Measurements from ENCODE around the gene SH3BP5.

Gene SH3BP5

GRCh38 chr3:15325228-15325627, 7.2 kb downstream of the SH3BP5 start:
- DNase-seq (ENCODE audit: low read depth, low spot score): no peak
- no peak overlapping the region for H3K4me3 ChIP-seq (ENCODE audit: low read depth, low read length)
- ChIA-PET CTCF (interaction anchor here (0.8 to 3.8 kb wide), 4 partner anchors 8 to 57 kb away, joined by 3 to 21 read pairs (median 10); partner anchors contain the start of gene SH3BP5), POLR2A (interaction anchor here (1.6 kb wide), 1 partner anchor 8 kb away, joined by 9 read pairs; no protein-coding TSS in a partner anchor)
- TF ChIP-seq, protein P1, sequence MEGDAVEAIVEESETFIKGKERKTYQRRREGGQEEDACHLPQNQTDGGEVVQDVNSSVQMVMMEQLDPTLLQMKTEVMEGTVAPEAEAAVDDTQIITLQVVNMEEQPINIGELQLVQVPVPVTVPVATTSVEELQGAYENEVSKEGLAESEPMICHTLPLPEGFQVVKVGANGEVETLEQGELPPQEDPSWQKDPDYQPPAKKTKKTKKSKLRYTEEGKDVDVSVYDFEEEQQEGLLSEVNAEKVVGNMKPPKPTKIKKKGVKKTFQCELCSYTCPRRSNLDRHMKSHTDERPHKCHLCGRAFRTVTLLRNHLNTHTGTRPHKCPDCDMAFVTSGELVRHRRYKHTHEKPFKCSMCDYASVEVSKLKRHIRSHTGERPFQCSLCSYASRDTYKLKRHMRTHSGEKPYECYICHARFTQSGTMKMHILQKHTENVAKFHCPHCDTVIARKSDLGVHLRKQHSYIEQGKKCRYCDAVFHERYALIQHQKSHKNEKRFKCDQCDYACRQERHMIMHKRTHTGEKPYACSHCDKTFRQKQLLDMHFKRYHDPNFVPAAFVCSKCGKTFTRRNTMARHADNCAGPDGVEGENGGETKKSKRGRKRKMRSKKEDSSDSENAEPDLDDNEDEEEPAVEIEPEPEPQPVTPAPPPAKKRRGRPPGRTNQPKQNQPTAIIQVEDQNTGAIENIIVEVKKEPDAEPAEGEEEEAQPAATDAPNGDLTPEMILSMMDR (IDR thresholded peaks at IDR 0.05; ENCODE audit: insufficient read depth, low read length, missing control alignments): no peak

- CTCF ChIA-PET: interaction anchor here (0.5 to 3.8 kb wide), 3 partner anchors 9 to 56 kb away, joined by 3 to 21 read pairs (median 16); partner anchors contain the start of gene SH3BP5
- TF ChIP-seq, protein P1 (IDR thresholded peaks at IDR 0.05; ENCODE audit: insufficient read depth, low read length, missing control alignments): no peak
- POLR2A ChIA-PET: no interaction called here
- no peak for DNase-seq (ENCODE audit: low read depth, low spot score)
- no peak overlapping the region for H3K4me3 ChIP-seq (ENCODE audit: low read depth, low read length)
These were observed 8.0 kb downstream of the SH3BP5 start for GRCh38 chr3:15324379-15324808.

DNA sequence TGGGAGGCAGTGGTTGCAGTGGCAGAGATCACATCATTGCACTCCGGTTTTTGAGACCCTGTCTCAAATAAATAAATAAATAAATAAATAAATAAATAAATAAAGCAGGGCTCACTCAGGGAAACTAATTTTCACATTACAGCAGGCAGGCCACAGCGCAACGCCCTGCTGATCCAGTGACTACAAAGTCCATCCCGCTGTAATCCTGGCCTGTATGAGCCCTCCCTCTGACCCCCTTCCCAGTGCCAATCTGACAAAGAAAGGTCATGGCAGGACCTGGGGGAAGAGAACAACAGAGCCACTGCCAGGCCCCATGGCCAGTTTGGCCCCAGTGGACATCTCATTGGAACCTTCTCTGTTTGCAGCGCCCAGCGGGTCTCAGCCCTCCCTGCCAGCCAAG, 9.3 kb downstream of the SH3BP5 start:
- CTCF ChIA-PET: interaction anchor here (1.8 to 3.8 kb wide), 3 partner anchors 10 to 82 kb away, joined by 5 to 21 read pairs (median 16); partner anchors contain the start of gene SH3BP5
- POLR2A ChIA-PET: no interaction called here

DNA sequence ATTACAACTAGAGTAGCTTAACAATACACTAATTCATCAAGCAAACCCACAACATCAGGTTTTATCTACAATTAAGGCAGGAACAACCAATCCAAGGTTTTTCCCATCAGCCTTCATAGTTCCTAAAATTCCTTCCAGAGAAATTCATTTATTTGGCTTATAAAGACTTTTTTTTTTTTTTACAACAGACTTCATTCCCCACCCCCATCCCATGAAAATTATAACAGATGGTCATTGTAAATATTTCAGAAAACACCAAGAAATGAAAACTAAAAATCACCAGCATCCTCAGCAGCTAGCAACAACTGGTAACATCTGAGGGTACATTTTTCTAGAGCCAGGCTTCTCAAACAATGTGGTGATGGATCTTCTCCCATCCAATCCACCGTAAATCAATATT, 11.0 kb downstream of the SH3BP5 start:
- no peak overlapping the region for H3K4me3 ChIP-seq (ENCODE audit: low read depth, low read length)
- DNase-seq (ENCODE audit: low read depth, low spot score): no peak
- ChIA-PET CTCF (interaction anchor here (0.7 to 2.6 kb wide), 6 partner anchors 10 to 434 kb away, joined by 3 to 19 read pairs (median 8); partner anchors contain the start of gene SH3BP5), POLR2A (no interaction called here)
- TF ChIP-seq, protein P1 (IDR thresholded peaks at IDR 0.05; ENCODE audit: insufficient read depth, low read length, missing control alignments): no peak

More for the DNA sequence above, 9.3 kb downstream of the SH3BP5 start:
- no peak overlapping the region for H3K4me3 ChIP-seq (ENCODE audit: low read depth, low read length)
- no peak for DNase-seq (ENCODE audit: low read depth, low spot score)
- TF ChIP-seq, protein P1 (IDR thresholded peaks at IDR 0.05; ENCODE audit: insufficient read depth, low read length, missing control alignments): no peak

DNA sequence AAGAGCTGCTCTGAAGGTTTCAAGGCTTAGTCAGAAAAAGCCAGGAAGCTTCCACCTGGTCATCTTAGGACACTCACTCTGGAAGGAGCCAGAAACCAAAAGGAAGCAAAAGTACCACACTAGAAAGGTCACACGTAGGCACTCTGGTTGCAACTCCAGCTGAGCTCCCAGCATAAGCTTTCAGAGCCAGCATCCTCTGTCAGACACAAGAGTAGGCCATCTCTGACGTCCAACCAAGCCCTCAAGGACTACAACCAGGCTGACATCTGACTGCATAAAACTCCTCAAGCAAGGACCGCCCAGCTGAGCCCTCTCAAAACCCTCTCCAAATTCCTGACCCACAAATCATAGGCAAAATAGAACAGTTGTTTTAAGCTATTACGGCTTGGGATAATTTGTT, 12.8 kb downstream of the SH3BP5 start:
- CTCF ChIA-PET: interaction anchor here (0.9 to 2.6 kb wide), 5 partner anchors 8 to 52 kb away, joined by 3 to 19 read pairs (median 9); partner anchors contain the start of gene SH3BP5

GRCh38 chr3:15319136-15319535, 13.2 kb downstream of the SH3BP5 start:
- no peak for DNase-seq (ENCODE audit: low read depth, low spot score)
- ChIA-PET CTCF (interaction anchor here (2.3 to 2.6 kb wide), 2 partner anchors 14 to 52 kb away, joined by 16 to 19 read pairs; partner anchors contain the start of gene SH3BP5), POLR2A (interaction anchor here (0.7 to 1.4 kb wide), 2 partner anchors 13 to 49 kb away, joined by 3 to 4 read pairs; partner anchors contain the start of gene SH3BP5)
- TF ChIP-seq, protein P1 (IDR thresholded peaks at IDR 0.05; ENCODE audit: insufficient read depth, low read length, missing control alignments): no peak
- no peak overlapping the region for H3K4me3 ChIP-seq (ENCODE audit: low read depth, low read length)

More for the DNA sequence above, 12.8 kb downstream of the SH3BP5 start:
- POLR2A ChIA-PET: interaction anchor here (0.7 to 1.4 kb wide), 2 partner anchors 13 to 49 kb away, joined by 3 to 4 read pairs; partner anchors contain the start of gene SH3BP5
- TF ChIP-seq, protein P1 (IDR thresholded peaks at IDR 0.05; ENCODE audit: insufficient read depth, low read length, missing control alignments): no peak
- no peak for DNase-seq (ENCODE audit: low read depth, low spot score)
- no peak overlapping the region for H3K4me3 ChIP-seq (ENCODE audit: low read depth, low read length)

All from AG04449 (cell line).